OCI-LY1 (cell line): ENCODE data around the gene CACNA1D.
"Not testable (repeated sequence)": the region's sequence is repeated elsewhere in the genome, so short reads cannot be mapped to it uniquely, and the experiment has no call there.

Experiments used
- CTCF ChIP-seq: fragments of 200-600 bp; sonication (generic), shearing (Covaris generic); IDR thresholded peaks from 2 replicates; pipeline ENCODE4 v1.5.1; 2017; ENCODE audit warnings: mild to moderate bottlenecking, antibody characterized with exemption, low read length, moderate library complexity, mixed read lengths
- EZH2 ChIP-seq: fragments of 200-600 bp; sonication (generic), shearing (Covaris generic); IDR thresholded peaks from 2 replicates; pipeline ENCODE4 v1.8.0; 2017; ENCODE audit warnings: borderline replicate concordance, mixed run types, mild to moderate bottlenecking, antibody characterized with exemption, low read length, moderate library complexity, mixed read lengths

DNA sequence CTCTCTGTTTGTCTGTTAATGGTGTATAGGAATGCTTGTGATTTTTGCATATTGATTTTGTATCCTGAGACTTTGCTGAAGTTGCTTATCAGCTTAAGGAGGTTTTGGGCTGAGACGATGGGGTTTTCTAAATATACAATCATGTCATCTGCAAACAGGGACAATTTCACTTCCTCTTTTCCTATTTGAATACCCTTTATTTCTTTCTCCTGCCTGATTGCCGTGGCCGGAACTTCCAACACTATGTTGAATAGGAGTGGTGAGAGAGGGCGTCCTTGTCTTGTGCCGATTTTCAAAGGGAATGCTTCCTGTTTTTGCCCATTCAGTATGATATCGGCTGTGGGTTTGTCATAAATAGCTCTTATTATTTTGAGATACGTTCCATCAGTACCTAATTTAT is 24.7 kb upstream of the CACNA1D start:
- not testable (repeated sequence) for TF ChIP-seq CTCF, EZH2
